Testis (tissue), 3 donors: ENCODE results near the gene TREH. TPM values are rescaled to one million over a fixed set of nuclear protein-coding genes. Genes with fewer than 3 reads are reported as not detected.
A peak's percentile ranks its signal among the peaks of the same experiment; 100 is the strongest.
"Not testable (repeated sequence)": the region's sequence is repeated elsewhere in the genome, so short reads cannot be mapped to it uniquely, and the experiment has no call there.

Experiments
- DNase-seq: peaks from one replicate; pipeline ENCODE4 v3.0.0-alpha.2; 2019
- H3K27ac ChIP-seq, 2 donors: fragments of 200-600 bp; sonication (generic); one replicate each; pipeline ENCODE4 v1.5.1; 2019
- H3K27me3 ChIP-seq: fragments of 200-600 bp; sonication (generic); one replicate; pipeline ENCODE4 v1.5.1; 2019
- H3K36me3 ChIP-seq: fragments of 200-600 bp; sonication (generic); one replicate; pipeline ENCODE4 v1.5.1; 2017; ENCODE audit warnings: low read depth; ENCODE audit errors: missing control alignments
- H3K4me1 ChIP-seq: fragments of 200-600 bp; sonication (generic); one replicate; pipeline ENCODE4 v1.5.1; 2019
- H3K4me3 ChIP-seq, 2 donors: fragments of 200-600 bp; sonication (generic); one replicate each; pipeline ENCODE4 v1.5.1; 2017 to 2019
- H3K9me3 ChIP-seq: fragments of 200-600 bp; sonication (generic); one replicate; pipeline ENCODE4 v1.5.1; 2017
- POLR2A ChIP-seq: fragments of 450-650 bp; IDR thresholded peaks from one replicate; pipeline ENCODE4 v1.6.1; 2017; ENCODE audit warnings: antibody characterized with exemption, mild to moderate bottlenecking, moderate library complexity
- WGBS, 2 donors: methylation state at CpG; one replicate each; pipeline ENCODE4 v1.1.5; 2018; 5-methylcytosine and 5-hydroxymethylcytosine counted together
- intact Hi-C: fragments of 100-400 bp; cut with DNase I; formaldehyde crosslinking; loops from one replicate; pipeline ENCODE4 v1.15.1; 2023; ENCODE audit warnings: low total_unique reads
- polyA plus RNA-seq: library from polyadenylated mRNA; stranded (reverse); fragments of 350-450 nt; fragmentation: Illumina TruSeq; extraction: RNeasy Lipid Tissue Mini Kit (QIAGEN cat#74804); gene quantifications from one replicate; pipeline ENCODE4 v1.2.3, GENCODE V29; 2014; ENCODE audit warnings: low read depth, low replicate concordance; ENCODE audit not compliant: insufficient read depth
- total RNA-seq, 2 donors: library from RNA; depleted of rRNA; stranded (reverse); fragments of >200 nt; gene quantifications; one replicate each; pipeline ENCODE4 v1.2.3, GENCODE V29; 2016
- TF ChIP-seq, protein P1 (sequence below), 3 experiments: fragments of 450-650 bp in 2 of 3; fragments of 200-600 bp in 1 of 3; sonication (generic) in 1 of 3; IDR thresholded peaks; one replicate each; pipeline ENCODE4 v1.5.1; 2016 to 2019; ENCODE audit warnings: antibody characterized with exemption in 3 of 3, mild to moderate bottlenecking in 2 of 3, moderate library complexity in 1 of 3

Gene TREH
- total and polyA plus RNA-seq, 3 donors from 2014 or later: 0.62 to 4.0 (median 1.7) TPM

DNA sequence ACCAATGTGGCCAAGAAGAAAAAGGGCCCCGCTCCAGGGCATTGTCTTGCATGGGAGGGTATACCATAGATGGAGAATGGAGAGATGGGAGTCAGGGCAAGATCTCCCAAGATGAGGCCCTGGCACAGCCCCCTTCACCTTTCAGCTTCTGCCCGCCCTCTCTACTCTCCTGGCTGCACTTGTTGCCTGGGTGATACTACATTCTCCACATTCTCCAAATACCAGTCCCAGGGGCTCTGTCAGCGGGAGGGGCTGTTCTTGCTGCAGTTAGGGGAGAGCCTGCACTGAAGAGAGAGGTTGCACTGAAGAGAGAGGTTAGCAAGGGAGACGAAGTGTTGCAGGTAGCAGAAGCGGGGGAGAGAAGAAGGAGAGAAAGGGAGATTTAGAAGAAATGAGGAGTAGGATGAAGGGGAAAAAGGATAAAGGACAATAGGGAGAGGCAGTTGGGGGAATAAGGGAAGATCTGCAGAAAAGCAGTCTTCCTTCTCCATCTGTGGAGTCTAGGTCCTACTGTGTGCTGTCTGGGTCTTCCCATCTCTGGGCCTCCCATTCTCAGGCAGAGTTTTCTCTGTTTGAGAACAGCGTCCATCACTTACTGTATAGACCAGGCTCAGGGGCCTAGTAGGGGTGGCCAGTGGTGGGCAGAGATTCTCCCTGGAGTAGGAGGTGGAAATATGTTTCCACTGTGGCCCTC is 64.0 kb downstream of the TREH start:
- no peak overlapping the region for H3K4me3 ChIP-seq
- H3K4me1 ChIP-seq: peaks cover 35% of the 10 kb centered on the region
- TF ChIP-seq, protein P1, sequence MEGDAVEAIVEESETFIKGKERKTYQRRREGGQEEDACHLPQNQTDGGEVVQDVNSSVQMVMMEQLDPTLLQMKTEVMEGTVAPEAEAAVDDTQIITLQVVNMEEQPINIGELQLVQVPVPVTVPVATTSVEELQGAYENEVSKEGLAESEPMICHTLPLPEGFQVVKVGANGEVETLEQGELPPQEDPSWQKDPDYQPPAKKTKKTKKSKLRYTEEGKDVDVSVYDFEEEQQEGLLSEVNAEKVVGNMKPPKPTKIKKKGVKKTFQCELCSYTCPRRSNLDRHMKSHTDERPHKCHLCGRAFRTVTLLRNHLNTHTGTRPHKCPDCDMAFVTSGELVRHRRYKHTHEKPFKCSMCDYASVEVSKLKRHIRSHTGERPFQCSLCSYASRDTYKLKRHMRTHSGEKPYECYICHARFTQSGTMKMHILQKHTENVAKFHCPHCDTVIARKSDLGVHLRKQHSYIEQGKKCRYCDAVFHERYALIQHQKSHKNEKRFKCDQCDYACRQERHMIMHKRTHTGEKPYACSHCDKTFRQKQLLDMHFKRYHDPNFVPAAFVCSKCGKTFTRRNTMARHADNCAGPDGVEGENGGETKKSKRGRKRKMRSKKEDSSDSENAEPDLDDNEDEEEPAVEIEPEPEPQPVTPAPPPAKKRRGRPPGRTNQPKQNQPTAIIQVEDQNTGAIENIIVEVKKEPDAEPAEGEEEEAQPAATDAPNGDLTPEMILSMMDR (IDR thresholded peaks at IDR 0.05): no peak
- no peak for TF ChIP-seq POLR2A
- H3K36me3 ChIP-seq: no peaks in the 10 kb centered on the region
- intact Hi-C loops: no loop called here
- no peak overlapping the region for H3K27ac ChIP-seq
- DNase-seq: no peak
- no peaks in the 10 kb centered on the region for H3K27me3 ChIP-seq
- 67 to 73% methylated on average over 6 of the region's 6 CpGs for whole genome bisulfite sequencing, 2 donors
- no peaks in the 10 kb centered on the region for H3K9me3 ChIP-seq

DNA sequence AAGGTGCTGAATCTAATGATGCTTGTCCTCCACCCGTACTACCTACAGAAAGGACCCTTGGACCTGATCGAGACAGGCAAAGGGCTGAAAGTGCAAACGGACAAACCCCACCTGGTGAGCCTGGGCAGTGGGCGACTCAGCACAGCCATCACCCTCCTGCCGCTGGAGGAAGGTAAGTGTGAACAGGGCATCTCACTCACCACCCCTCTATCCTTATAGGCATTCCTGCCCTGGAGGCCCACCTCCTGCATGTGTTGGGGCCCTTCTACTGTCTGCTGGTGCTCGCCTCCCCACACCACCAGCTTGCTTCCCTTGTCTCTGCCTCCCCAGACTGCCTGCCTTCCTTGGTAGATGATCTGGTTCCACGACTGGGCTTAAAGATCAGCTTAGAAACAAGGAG is 64.9 kb downstream of the TREH start:
- Histone ChIP-seq H3K27ac (no peak overlapping the region), H3K36me3 (no peaks in the 10 kb centered on the region), H3K9me3 (no peaks in the 10 kb centered on the region), H3K4me1 (peaks cover 34% of the 10 kb centered on the region), H3K27me3 (no peaks in the 10 kb centered on the region), H3K4me3 (no peak overlapping the region)
- no peak for DNase-seq
- TF ChIP-seq, protein P1 (IDR thresholded peaks at IDR 0.05): no peak
- TF ChIP-seq POLR2A: no peak
- 86 to 93% methylated on average over 6 to 7 of the region's 7 CpGs for WGBS, 2 donors
- intact Hi-C loops: no loop called here

GRCh38 chr11:118612378-118612777 is 67.1 kb downstream of the TREH start:
- DNase-seq: no peak
- intact Hi-C loops: no loop called here
- no peak overlapping the region for H3K4me3 ChIP-seq
- no peaks in the 10 kb centered on the region for H3K27me3 ChIP-seq
- 18 to 27% methylated on average over 2 to 7 of the region's 7 CpGs for WGBS, 2 donors
- no peaks in the 10 kb centered on the region for H3K9me3 ChIP-seq
- H3K27ac ChIP-seq: peak overlapping the region in 1 of 2 donors; percentile 56
- TF ChIP-seq POLR2A: no peak
- TF ChIP-seq, protein P1 (IDR thresholded peaks at IDR 0.05): no peak
- peaks cover 13% of the 10 kb centered on the region for H3K4me1 ChIP-seq
- H3K36me3 ChIP-seq: no peaks in the 10 kb centered on the region

DNA sequence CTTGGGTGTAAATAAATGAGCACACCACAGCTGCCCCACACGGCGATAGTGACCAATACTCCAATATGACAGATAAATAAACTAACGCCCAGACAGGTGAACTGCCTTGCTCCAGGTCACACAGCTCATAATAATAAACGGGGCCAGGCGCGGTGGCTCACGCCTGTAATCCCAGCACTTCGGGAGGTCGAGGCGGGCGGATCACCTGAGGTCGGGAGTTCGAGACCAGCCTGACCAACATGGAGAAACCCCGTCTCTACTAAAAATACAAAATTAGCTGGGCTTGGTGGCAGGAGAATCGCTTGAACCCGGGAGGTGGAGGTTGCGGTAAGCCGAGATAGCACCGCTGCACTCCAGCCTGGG is 68.0 kb downstream of the TREH start:
- H3K27me3 ChIP-seq, intact Hi-C loops, H3K9me3 ChIP-seq, H3K36me3 ChIP-seq, DNase-seq: not testable (repeated sequence)
- H3K27ac ChIP-seq: peak overlapping the region in 1 of 2 donors; percentile 97
- 52 to 54% methylated on average over 19 of the region's 19 CpGs for WGBS, 2 donors
- peaks cover 18% of the 10 kb centered on the region for H3K4me1 ChIP-seq
- peak overlapping the region in 1 of 2 donors; percentile 33 for H3K4me3 ChIP-seq

DNA sequence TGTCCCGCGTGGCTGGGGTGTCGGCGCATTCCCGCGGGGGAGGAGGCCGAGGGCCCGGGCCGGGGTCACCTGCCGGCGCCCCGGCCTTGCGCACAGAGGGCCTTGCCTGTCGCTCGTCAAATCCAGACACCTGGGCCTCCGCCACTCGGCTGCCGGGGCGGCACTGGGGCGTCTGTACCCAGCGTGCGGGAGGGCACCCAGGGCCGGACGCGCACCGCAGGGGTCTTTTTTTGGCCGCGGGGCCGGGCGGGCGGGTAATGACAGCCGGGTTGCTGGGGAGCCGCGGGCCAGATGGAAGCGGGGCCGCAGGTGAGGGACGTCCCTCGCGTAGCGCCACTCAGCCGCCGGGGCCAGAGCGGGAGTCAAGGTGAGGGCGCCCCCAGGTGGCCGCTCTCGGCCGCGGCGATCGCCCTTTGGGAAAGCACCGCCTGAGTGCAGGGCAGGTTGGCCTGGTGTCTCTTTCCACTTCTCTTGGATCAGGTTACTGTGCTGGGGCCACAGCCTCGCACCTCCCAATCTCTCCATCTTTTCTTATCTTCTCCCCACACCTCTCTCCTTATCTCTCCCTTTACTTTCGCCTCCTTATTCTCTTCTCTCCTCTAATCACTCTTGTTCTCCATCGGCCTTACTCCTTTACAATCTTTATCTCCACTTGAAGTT is 68.5 kb downstream of the TREH start:
- intact Hi-C loops: no loop called here
- no peaks in the 10 kb centered on the region for H3K27me3 ChIP-seq
- peak; percentile 89 for DNase-seq
- TF ChIP-seq, protein P1 (IDR thresholded peaks at IDR 0.05): peak; percentile 41 to 86 (median 83)
- TF ChIP-seq POLR2A: no peak
- peaks cover 23% of the 10 kb centered on the region for H3K4me1 ChIP-seq
- 4 to 5% methylated on average over 14 to 34 of the region's 54 CpGs for WGBS, 2 donors
- H3K4me3 ChIP-seq: peak overlapping the region; percentile 33 to 55
- H3K9me3 ChIP-seq: no peaks in the 10 kb centered on the region
- peak overlapping the region; percentile 68 to 97 for H3K27ac ChIP-seq
- no peaks in the 10 kb centered on the region for H3K36me3 ChIP-seq
